HepG2 (cell line): ENCODE measurements around the gene ABHD11. TPM values are rescaled to one million over a fixed set of nuclear protein-coding genes. Genes with fewer than 3 reads are reported as not detected.

Source experiments
- ATAC-seq: fragments of 200-7000 bp; cut with Tn5 transposase; 3 replicates; pipeline ENCODE4 v1.9.1; 2020; ENCODE audit warnings: mild to moderate bottlenecking, moderate library complexity
- BruUV-seq: library from RNA; stranded (reverse); fragments of 400-500 nt; replicated peaks from 2 replicates; lab custom pipeline; 2021; lab: Mats Ljungman, UMichigan
- CTCF ChIA-PET: fragments of 300-600 bp; formaldehyde crosslinking; extraction: SDS; loops from one replicate; lab custom pipeline; 2021; ENCODE audit warnings: low total read pairs, inconsistent platforms, low intra/inter-chr PET ratio; lab: Yijun Ruan, JAX
- POLR2A ChIA-PET: fragments of 350-600 bp; sonication (Branson Sonifier 250); formaldehyde crosslinking; loops from one replicate; lab custom pipeline; 2020; ENCODE audit warnings: antibody characterized with exemption, inconsistent platforms; lab: Yijun Ruan, JAX
- DNase-seq: peaks from one replicate; pipeline ENCODE4 v3.0.0-alpha.2; 2015; ENCODE audit warnings: low spot score
- FAIRE-seq: peaks from 3 replicates; lab custom pipeline; 2011; peaks lifted over from hg19 to GRCh38; lab: Jason Lieb, UNC
- H2AFZ ChIP-seq: one replicate; pipeline ENCODE4 v1.6.1; 2011; ENCODE audit warnings: low read length, inconsistent platforms
- H3K27ac ChIP-seq: fragments of 300-600 bp; 3 replicates; pipeline ENCODE4 v1.8.0; 2011; ENCODE audit warnings: mixed run types, mild to moderate bottlenecking, mixed read lengths, low read length, inconsistent platforms; ENCODE audit not compliant: insufficient read depth; ENCODE audit errors: extremely low read length
- H3K27me3 ChIP-seq, 2 experiments: fragments of 200-600 bp in 1 of 2; 2 replicates in 1 of 2; 3 replicates in 1 of 2; pipeline versions ENCODE4 v1.6.0 to v1.8.0; 2011; ENCODE audit warnings: low read length in 2 of 2, mild to moderate bottlenecking in 2 of 2, moderate library complexity in 2 of 2, inconsistent platforms in 1 of 2; ENCODE audit not compliant: insufficient read depth in 2 of 2, control insufficient read depth in 1 of 2
- H3K36me3 ChIP-seq, 2 experiments: fragments of 200-600 bp in 1 of 2; replicated peaks in 1 of 2; 2 replicates in 1 of 2; 3 replicates in 1 of 2; pipeline versions ENCODE4 v1.5.1 to v1.8.0; 2011; ENCODE audit warnings: low read length in 2 of 2, inconsistent platforms in 1 of 2; ENCODE audit not compliant: insufficient read depth in 2 of 2, control insufficient read depth in 1 of 2
- H3K4me1 ChIP-seq: 2 replicates; pipeline ENCODE4 v1.5.1; 2012; ENCODE audit warnings: low read length, inconsistent platforms; ENCODE audit not compliant: insufficient read depth
- H3K4me2 ChIP-seq: 2 replicates; pipeline ENCODE4 v1.6.0; 2011; ENCODE audit warnings: low read depth, low read length, inconsistent platforms
- H3K4me3 ChIP-seq, 3 experiments: fragments of 200-600 bp in 1 of 3; sonication (generic), shearing (Covaris generic) in 1 of 3; replicated peaks in 1 of 3; 2 replicates each; pipeline ENCODE4 v1.5.1; 2011 to 2016; ENCODE audit warnings: low read length in 3 of 3, inconsistent platforms in 2 of 3, low read depth in 2 of 3, mild to moderate bottlenecking in 2 of 3, control low read depth in 1 of 3, mixed read lengths in 1 of 3; ENCODE audit not compliant: insufficient read depth in 1 of 3
- H3K79me2 ChIP-seq: one replicate; pipeline ENCODE4 v1.6.1; 2011; ENCODE audit warnings: low read length, inconsistent platforms; ENCODE audit not compliant: insufficient read depth
- H3K9ac ChIP-seq: 2 replicates; pipeline ENCODE4 v1.6.0; 2011; ENCODE audit warnings: mild to moderate bottlenecking, low read depth, low read length, inconsistent platforms; ENCODE audit not compliant: insufficient read depth
- H3K9me3 ChIP-seq: 2 replicates; pipeline ENCODE4 v1.5.1; 2012; ENCODE audit warnings: mild to moderate bottlenecking, low read length
- H4K20me1 ChIP-seq: 2 replicates; pipeline ENCODE4 v1.6.0; 2011; ENCODE audit warnings: inconsistent platforms, mild to moderate bottlenecking, low read length, moderate library complexity; ENCODE audit not compliant: insufficient read depth
- AKNA ChIP-seq: sonication (generic); formaldehyde crosslinking; IDR thresholded peaks from 2 replicates; pipeline ENCODE4 v1.4.0; 2020; ENCODE audit warnings: missing genetic modification reagents, borderline replicate concordance
- HHEX ChIP-seq: IDR thresholded peaks from 2 replicates; pipeline ENCODE4 v1.6.1; 2016; ENCODE audit warnings: control low read depth
- HMG20B ChIP-seq: conservative IDR thresholded peaks from 2 replicates; pipeline ENCODE4 v1.6.1; 2016; ENCODE audit warnings: missing genetic modification reagents, missing compliant biosample characterization
- HNF4G ChIP-seq, 2 experiments: sonication (generic) in 1 of 2; formaldehyde crosslinking in 1 of 2; IDR thresholded peaks; 2 replicates each; pipeline versions ENCODE4 v1.4.0 to v1.6.1; 2011 to 2020; ENCODE audit warnings: borderline replicate concordance in 2 of 2, low read depth in 2 of 2, mild to moderate bottlenecking in 2 of 2, low read length in 1 of 2, missing genetic modification reagents in 1 of 2, moderate library complexity in 1 of 2
- NR3C1 ChIP-seq: sonication (generic); formaldehyde crosslinking; IDR thresholded peaks from 2 replicates; pipeline ENCODE4 v1.4.0; 2020; ENCODE audit warnings: missing genetic modification reagents
- SAP130 ChIP-seq: IDR thresholded peaks from 2 replicates; pipeline ENCODE4 v1.6.1; 2016; ENCODE audit warnings: low read depth
- SIX4 ChIP-seq: sonication (generic); formaldehyde crosslinking; IDR thresholded peaks from 2 replicates; pipeline ENCODE4 v1.4.0; 2020; ENCODE audit warnings: missing genetic modification reagents
- TBL1XR1 ChIP-seq: fragments of 150-350 bp; IDR thresholded peaks from 2 replicates; pipeline ENCODE4 v1.6.1; 2014; ENCODE audit warnings: borderline replicate concordance, low read length; ENCODE audit not compliant: partially characterized antibody
- TGIF2 ChIP-seq: IDR thresholded peaks from 2 replicates; pipeline ENCODE4 v1.6.1; 2016; ENCODE audit warnings: control low read depth, missing compliant biosample characterization
- ZNF644 ChIP-seq: IDR thresholded peaks from 2 replicates; pipeline ENCODE4 v1.6.1; 2016; ENCODE audit warnings: low read depth
- ZNF768 ChIP-seq: sonication (generic); formaldehyde crosslinking; IDR thresholded peaks from 2 replicates; pipeline ENCODE4 v1.4.0; 2020; ENCODE audit warnings: missing genetic modification reagents
- ZNF788 ChIP-seq: sonication (generic); formaldehyde crosslinking; IDR thresholded peaks from 2 replicates; pipeline ENCODE4 v1.5.0; 2020; ENCODE audit warnings: mild to moderate bottlenecking, missing genetic modification reagents, borderline replicate concordance
- ZNF850 ChIP-seq: sonication (generic); formaldehyde crosslinking; conservative IDR thresholded peaks from 2 replicates; pipeline ENCODE4 v1.9.0; 2021; ENCODE audit warnings: mild to moderate bottlenecking, missing genetic modification reagents
- ZSCAN5A ChIP-seq: sonication (generic); formaldehyde crosslinking; IDR thresholded peaks from 2 replicates; pipeline ENCODE4 v1.8.0; 2022; ENCODE audit warnings: mild to moderate bottlenecking, missing genetic modification reagents, borderline replicate concordance
- WGBS: methylation state at CpG from one replicate; pipeline ENCODE4 v1.1.6; 2017; ENCODE audit warnings: low lambda C conversion rate; 5-methylcytosine and 5-hydroxymethylcytosine counted together
- in situ Hi-C: cut with HindIII; loops from 2 replicates; pipeline ENCODE4 v1.10.0; 2017; ENCODE audit warnings: low pct_unique_long_range_greater_than_20kb; ENCODE audit not compliant: extremely low pct_ligation_motif_present
- intact Hi-C: fragments of 100-400 bp; cut with micrococcal nuclease; formaldehyde crosslinking; loops from one replicate; pipeline ENCODE4 v1.10.0; 2022; ENCODE audit not compliant: unreplicated experiment
- polyA plus RNA-seq, 8 experiments: library from polyadenylated mRNA; depleted of rRNA in 3 of 8; stranded (reverse) in 7 of 8; unstranded in 1 of 8; fragments of >200 nt; fragmentation: Illumina TruSeq in 4 of 8; extraction: Trizol in 4 of 8; gene quantifications; 2 replicates each; pipeline versions ENCODE4 v1.2.1 to v1.2.3, GENCODE V29; 2011 to 2016; ENCODE audit warnings: low read depth in 4 of 8, missing spikeins in 1 of 8, mixed read lengths in 1 of 8; ENCODE audit not compliant: insufficient read depth in 1 of 8
- total RNA-seq, 5 experiments: library from RNA; depleted of rRNA; stranded (reverse); fragments of >200 nt; fragmentation: Illumina TruSeq; extraction: Trizol; gene quantifications; 2 replicates each; pipeline ENCODE4 v1.2.3, GENCODE V29; 2016; ENCODE audit warnings: low read depth in 1 of 5

The ABHD11 gene
- total and polyA plus RNA-seq, 2 of the 13 experiments (the other 11 are each of a cell fraction or from before 2014, with no cell fraction given): 7.0 to 8.1 TPM

GRCh38 chr7:73704640-73705550 is 33.7 kb downstream of the ABHD11 start (continued):
- no peak for TF ChIP-seq SIX4 (CRISPR knock-in tag)
- TF ChIP-seq ZNF850 (CRISPR knock-in tag): no peak
- no peak for TF ChIP-seq TBL1XR1
- no peak for TF ChIP-seq NR3C1 (CRISPR knock-in tag)
- TF ChIP-seq TGIF2 (CRISPR knock-in tag): no peak
- TF ChIP-seq ZNF788 (CRISPR knock-in tag): no peak
- TF ChIP-seq ZNF768: no peak
- no peak for TF ChIP-seq ZSCAN5A (CRISPR knock-in tag)

GRCh38 chr7:73703757-73704639 is 34.6 kb downstream of the ABHD11 start:
- intact Hi-C loops: no loop called here
- H3K4me2 ChIP-seq: no peak overlapping the region
- POLR2A ChIA-PET: interaction anchor here (1.4 kb wide), 1 partner anchor 12 kb away, joined by 4 read pairs; no protein-coding TSS in a partner anchor
- TF ChIP-seq AKNA (no peak), HMG20B (CRISPR knock-in tag) (no peak), ZNF644 (no peak), HNF4G (IDR thresholded peaks at IDR 0.05; ENCODE audit: borderline replicate concordance, low read depth, low read length) (no peak), HNF4G (CRISPR knock-in tag; IDR thresholded peaks at IDR 0.05; ENCODE audit: borderline replicate concordance, low read depth) (no peak), HHEX (CRISPR knock-in tag) (no peak), SAP130 (no peak)

More at GRCh38 chr7:73703757-73704639, 34.6 kb downstream of the ABHD11 start:
- Histone ChIP-seq H3K4me1 (peaks cover 14% of the 10 kb centered on the region), H2AFZ (no peak overlapping the region), H3K27ac (no peak overlapping the region), H3K9me3 (no peaks in the 10 kb centered on the region), H3K9ac (no peak overlapping the region), H3K36me3 (peaks cover 6 to 7% of the 10 kb centered on the region in 2 experiments; a peak in 4 of 5 replicates), H3K79me2 (no peaks in the 10 kb centered on the region), H3K4me3 (no peak overlapping the region), H3K27me3 (no peaks in the 10 kb centered on the region), H4K20me1 (peaks cover 5% of the 10 kb centered on the region; the same call in 1 of the 2 replicates)
- in situ Hi-C loops: no loop called here
- no peak for FAIRE-seq
- CTCF ChIA-PET: no interaction called here
- WGBS: 97% methylated on average over 19 of the region's 45 CpGs
- no peak for DNase-seq
- no TSS peak for BruUV-seq
- ATAC-seq: no peak
